K562 (cell line): ENCODE data around the gene TEX51.

Experiments used
- CTCF ChIP-seq, 3 experiments: IDR thresholded peaks in 2 of 3; conservative IDR thresholded peaks in 1 of 3; 2 replicates each; pipeline ENCODE4 v1.5.1; 2011 to 2012; ENCODE audit warnings: low read length in 3 of 3, mild to moderate bottlenecking in 3 of 3, control low read depth in 2 of 3, improper control_type of control experiment in 1 of 3, inconsistent platforms in 1 of 3, low read depth in 1 of 3, mixed read lengths in 1 of 3, moderate library complexity in 1 of 3; ENCODE audit not compliant: insufficient read depth in 2 of 3
- ELF4 ChIP-seq: fragments of 450-650 bp; formaldehyde crosslinking; IDR thresholded peaks from 2 replicates; pipeline ENCODE4 v1.4.0; 2022; ENCODE audit warnings: missing genetic modification characterization
- EZH2 ChIP-seq: IDR thresholded peaks from 2 replicates; pipeline ENCODE4 v1.6.1; 2012; ENCODE audit warnings: low read depth, mild to moderate bottlenecking, inconsistent platforms, low read length, borderline replicate concordance
- GABPA ChIP-seq: fragments of 200-800 bp; sonication (Bioruptor generic); conservative IDR thresholded peaks from 2 replicates; pipeline ENCODE4 v1.6.1; 2016; ENCODE audit warnings: low read depth, missing genetic modification characterization, missing compliant biosample characterization
- GTF2F1 ChIP-seq: IDR thresholded peaks from 2 replicates; pipeline ENCODE4 v1.6.1; 2011; ENCODE audit warnings: low read depth, low read length, improper control_type of control experiment
- HNRNPH1 ChIP-seq: fragments of 200-400 bp; formaldehyde crosslinking; optimal IDR thresholded peaks from 2 replicates; pipeline ENCODE3; 2017; ENCODE audit warnings: low read depth, mild to moderate bottlenecking, low read length, moderate library complexity
- KAT7 ChIP-seq: sonication (generic); formaldehyde crosslinking; IDR thresholded peaks from 2 replicates; pipeline ENCODE4 v1.8.0; 2022; ENCODE audit warnings: missing genetic modification reagents, mild to moderate bottlenecking, borderline replicate concordance
- USF2 ChIP-seq: sonication (generic); formaldehyde crosslinking; IDR thresholded peaks from 2 replicates; pipeline ENCODE4 v1.5.0; 2020; ENCODE audit warnings: missing genetic modification reagents
- ZFP91 ChIP-seq: sonication (generic); formaldehyde crosslinking; IDR thresholded peaks from 2 replicates; pipeline ENCODE4 v1.8.0; 2022; ENCODE audit warnings: mild to moderate bottlenecking, missing genetic modification reagents

DNA sequence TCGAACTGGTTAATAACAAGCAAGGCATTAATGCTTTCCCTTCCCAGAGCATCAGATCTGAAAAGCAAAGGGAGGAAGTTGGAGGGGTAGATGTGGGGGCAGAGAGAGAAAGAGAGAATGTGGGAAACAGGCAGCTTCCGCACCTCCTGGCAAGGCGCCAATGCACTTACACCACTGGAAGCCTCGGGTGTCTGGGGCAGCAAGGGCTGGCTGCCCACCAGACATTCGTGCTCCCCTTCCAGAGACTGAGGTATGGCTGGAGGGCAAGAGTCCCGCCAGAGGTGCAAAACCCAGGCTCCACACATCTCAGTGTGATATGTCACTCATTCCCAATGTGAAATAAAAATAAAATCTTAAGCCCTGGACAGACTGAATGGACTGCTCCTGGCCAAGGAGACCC lies 46.4 kb downstream of the TEX51 start:
- no peak for TF ChIP-seq ZFP91 (CRISPR knock-in tag)
- no peak for TF ChIP-seq EZH2
- TF ChIP-seq GTF2F1 = no peak
- TF ChIP-seq GABPA (tag) = no peak
- no peak for TF ChIP-seq ELF4 (CRISPR knock-in tag)
- TF ChIP-seq CTCF (IDR thresholded peaks at IDR 0.05 in 2 of 3, conservative IDR thresholded peaks at IDR 0.05 in 1 of 3; ENCODE audit: insufficient read depth in 2 of 3, low read depth in 1 of 3, low read length in 3 of 3) = no peak
- no peak for TF ChIP-seq USF2 (CRISPR knock-in tag)
- no peak for TF ChIP-seq HNRNPH1
- TF ChIP-seq KAT7 (CRISPR knock-in tag) = no peak
